Amniotic stem cell (primary cell): ENCODE measurements around the gene AWAT2.

Experiments used
- DNase-seq: peaks from one replicate; lab custom pipeline; 2025; lab: John Stamatoyannopoulos, UW

The AWAT2 gene

GRCh38 chrX:70049925-70050324 lies at the start of gene AWAT2:
Gene AWAT2, minus strand, starts transcription at chrX:70049938. Its CDS starts 6 bp downstream, at chrX:70049932.
- DNase-seq: no peak

GRCh38 chrX:70096052-70096451 lies 46.3 kb upstream of the AWAT2 start:
- no peak for DNase-seq

- no peak for DNase-seq
Measured at GRCh38 chrX:70092247-70092646, 42.5 kb upstream of the AWAT2 start.

GRCh38 chrX:70089604-70090297 lies 40.0 kb upstream of the AWAT2 start:
- no peak for DNase-seq

- no peak for DNase-seq
Measured at GRCh38 chrX:70088751-70089150, 39.0 kb upstream of the AWAT2 start.

- DNase-seq: no peak
Measured at GRCh38 chrX:70087857-70088630, 38.3 kb upstream of the AWAT2 start.

- DNase-seq: no peak
Measured at GRCh38 chrX:70084592-70085240, 35.0 kb upstream of the AWAT2 start.

GRCh38 chrX:70082723-70083122 lies 33.0 kb upstream of the AWAT2 start:
- no peak for DNase-seq

GRCh38 chrX:70079870-70080269 lies 30.1 kb upstream of the AWAT2 start:
- no peak for DNase-seq

GRCh38 chrX:70079297-70079696 lies 29.6 kb upstream of the AWAT2 start:
- DNase-seq: no peak

- no peak for DNase-seq
Measured at GRCh38 chrX:70066646-70067045, 16.9 kb upstream of the AWAT2 start.

GRCh38 chrX:70062961-70063550 lies 13.3 kb upstream of the AWAT2 start:
- no peak for DNase-seq

- no peak for DNase-seq
Measured at GRCh38 chrX:70062076-70062475, 12.3 kb upstream of the AWAT2 start, which contains the start of gene OTUD6A. Gene OTUD6A, plus strand, starts transcription at chrX:70062457. Its CDS starts 68 bp downstream, at chrX:70062525.

GRCh38 chrX:70054391-70054790 lies 4.7 kb upstream of the AWAT2 start:
- DNase-seq: no peak

GRCh38 chrX:70052895-70053615 lies 3.3 kb upstream of the AWAT2 start:
- DNase-seq: no peak

- DNase-seq: no peak
Measured at GRCh38 chrX:70049406-70049805, 332 bp downstream of the AWAT2 start.

GRCh38 chrX:70046978-70047377 lies 2.8 kb downstream of the AWAT2 start:
- no peak for DNase-seq

- no peak for DNase-seq
Measured at GRCh38 chrX:70044541-70045245, 5.0 kb downstream of the AWAT2 start.

GRCh38 chrX:70043685-70044084 lies 6.1 kb downstream of the AWAT2 start:
- DNase-seq: no peak

- no peak for DNase-seq
Measured at GRCh38 chrX:70042399-70043371, 7.1 kb downstream of the AWAT2 start.
